ENCODE data around the gene HPCAL1. TPM values are rescaled to one million over a fixed set of nuclear protein-coding genes. Genes with fewer than 3 reads are reported as not detected.

HPCAL1 gene
- total RNA-seq, 3 donors from 2014 or later (not counting 1 experiment from before 2014, with no cell fraction given): 31.1 to 45.2 (median 39.8) TPM

- Histone ChIP-seq H3K27me3 (ENCODE audit: control insufficient read depth, insufficient read depth, low read length) (no peaks in the 10 kb centered on the region), H3K4me1 (ENCODE audit: control insufficient read depth, insufficient read depth, low read length) (peaks cover 12% of the 10 kb centered on the region), H3K27ac (ENCODE audit: low read length) (no peak overlapping the region), H3K9me3 (ENCODE audit: control insufficient read depth, insufficient read depth, low read length) (no peaks in the 10 kb centered on the region), H3K4me3 (ENCODE audit: low read length) (no peak overlapping the region), H3K36me3 (ENCODE audit: control insufficient read depth, insufficient read depth, low read length) (no peaks in the 10 kb centered on the region)
- intact Hi-C loops (cut with micrococcal nuclease): no loop called here
- Mint-ChIP-seq H3K27ac (no peak overlapping the region), H3K36me3 (no peaks in the 10 kb centered on the region), H3K4me3 (no peak overlapping the region), H3K27me3 (ENCODE audit: low read depth in 2 of 2) (no peaks in the 10 kb centered on the region), H3K9me3 (no peaks in the 10 kb centered on the region), H3K4me1 (peaks cover 32 to 47% of the 10 kb centered on the region in 2 donors)
- ATAC-seq (no peak), DNase-seq (no peak)
- no peak for TF ChIP-seq CTCF (IDR thresholded peaks at IDR 0.05)
- 99% methylated on average over 4 of the region's 5 CpGs for WGBS (ENCODE audit: insufficient coverage)
Observed at GRCh38 chr2:10323535-10323934, 20.8 kb downstream of the HPCAL1 start.

- Histone ChIP-seq H3K27me3 (ENCODE audit: control insufficient read depth, insufficient read depth, low read length) (no peaks in the 10 kb centered on the region), H3K9me3 (ENCODE audit: control insufficient read depth, insufficient read depth, low read length) (no peaks in the 10 kb centered on the region), H3K4me3 (ENCODE audit: low read length) (no peak overlapping the region), H3K36me3 (ENCODE audit: control insufficient read depth, insufficient read depth, low read length) (no peaks in the 10 kb centered on the region), H3K27ac (ENCODE audit: low read length) (no peak overlapping the region), H3K4me1 (ENCODE audit: control insufficient read depth, insufficient read depth, low read length) (peaks cover 20% of the 10 kb centered on the region)
- no peaks in the 10 kb centered on the region for H3K27me3 Mint-ChIP-seq (ENCODE audit: low read depth in 2 of 2)
- TF ChIP-seq CTCF (IDR thresholded peaks at IDR 0.05): no peak
- no peaks in the 10 kb centered on the region for H3K36me3 Mint-ChIP-seq
- no peak overlapping the region for H3K27ac Mint-ChIP-seq
- H3K4me1 Mint-ChIP-seq: peaks cover 36 to 54% of the 10 kb centered on the region in 2 donors
- 88% methylated on average over 5 of the region's 5 CpGs for WGBS (ENCODE audit: insufficient coverage)
- intact Hi-C loops (cut with micrococcal nuclease): no loop called here
- no peaks in the 10 kb centered on the region for H3K9me3 Mint-ChIP-seq
- DNase-seq (no peak), ATAC-seq (no peak)
- H3K4me3 Mint-ChIP-seq: no peak overlapping the region
Observed at GRCh38 chr2:10324095-10324832, 21.6 kb downstream of the HPCAL1 start.

GRCh38 chr2:10325278-10326145 lies 22.8 kb downstream of the HPCAL1 start:
- Mint-ChIP-seq H3K4me1 (peaks cover 42 to 60% of the 10 kb centered on the region in 2 donors), H3K27ac (no peak overlapping the region), H3K4me3 (no peak overlapping the region), H3K36me3 (no peaks in the 10 kb centered on the region), H3K9me3 (no peaks in the 10 kb centered on the region), H3K27me3 (ENCODE audit: low read depth in 2 of 2) (no peaks in the 10 kb centered on the region)
- ATAC-seq (no peak), DNase-seq (no peak)
- Histone ChIP-seq H3K27me3 (ENCODE audit: control insufficient read depth, insufficient read depth, low read length) (no peaks in the 10 kb centered on the region), H3K4me3 (ENCODE audit: low read length) (no peak overlapping the region), H3K36me3 (ENCODE audit: control insufficient read depth, insufficient read depth, low read length) (no peaks in the 10 kb centered on the region), H3K9me3 (ENCODE audit: control insufficient read depth, insufficient read depth, low read length) (no peaks in the 10 kb centered on the region), H3K4me1 (ENCODE audit: control insufficient read depth, insufficient read depth, low read length) (peaks cover 32% of the 10 kb centered on the region), H3K27ac (ENCODE audit: low read length) (no peak overlapping the region)
- intact Hi-C loops (cut with micrococcal nuclease): no loop called here
- WGBS (ENCODE audit: insufficient coverage): 84% methylated on average over 17 of the region's 17 CpGs
- no peak for TF ChIP-seq CTCF (IDR thresholded peaks at IDR 0.05)
